Fibroblast of skin of right biceps (primary cell): Measurements from ENCODE around the gene OBSCN.
"Not testable (repeated sequence)": the region's sequence is repeated elsewhere in the genome, so short reads cannot be mapped to it uniquely, and the experiment has no call there.

Source experiments
- DNase-seq: peaks from one replicate; pipeline ENCODE4 v3.0.0-alpha.2; 2013

OBSCN gene

DNA sequence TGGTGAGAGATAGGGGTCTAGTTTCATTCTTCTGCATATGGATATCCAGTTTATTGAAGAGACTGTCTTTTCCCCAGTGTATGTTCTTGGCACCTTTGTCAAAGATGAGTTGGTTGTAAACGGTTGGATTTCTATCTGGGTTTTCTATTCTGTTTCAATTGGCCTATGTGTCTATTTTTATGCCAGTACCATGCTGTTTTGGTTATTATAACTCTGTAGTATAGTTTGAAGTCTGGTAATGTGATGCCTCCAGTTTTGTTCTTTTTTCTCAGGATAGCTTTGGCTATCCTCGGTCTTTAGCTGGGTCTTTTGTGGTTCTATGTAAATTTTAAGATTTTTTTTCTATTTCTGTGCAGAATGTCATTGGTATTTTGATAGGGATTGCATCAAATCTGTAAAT, 19.6 kb upstream of the OBSCN start:
- not testable (repeated sequence) for DNase-seq

GRCh38 chr1:228190182-228190581, 17.7 kb upstream of the OBSCN start:
- DNase-seq = no peak

- no peak for DNase-seq
Measured at GRCh38 chr1:228190778-228191177, 17.1 kb upstream of the OBSCN start.

GRCh38 chr1:228194436-228194835, 13.4 kb upstream of the OBSCN start:
- DNase-seq = no peak

GRCh38 chr1:228194921-228195812, 12.7 kb upstream of the OBSCN start:
- no peak for DNase-seq

DNA sequence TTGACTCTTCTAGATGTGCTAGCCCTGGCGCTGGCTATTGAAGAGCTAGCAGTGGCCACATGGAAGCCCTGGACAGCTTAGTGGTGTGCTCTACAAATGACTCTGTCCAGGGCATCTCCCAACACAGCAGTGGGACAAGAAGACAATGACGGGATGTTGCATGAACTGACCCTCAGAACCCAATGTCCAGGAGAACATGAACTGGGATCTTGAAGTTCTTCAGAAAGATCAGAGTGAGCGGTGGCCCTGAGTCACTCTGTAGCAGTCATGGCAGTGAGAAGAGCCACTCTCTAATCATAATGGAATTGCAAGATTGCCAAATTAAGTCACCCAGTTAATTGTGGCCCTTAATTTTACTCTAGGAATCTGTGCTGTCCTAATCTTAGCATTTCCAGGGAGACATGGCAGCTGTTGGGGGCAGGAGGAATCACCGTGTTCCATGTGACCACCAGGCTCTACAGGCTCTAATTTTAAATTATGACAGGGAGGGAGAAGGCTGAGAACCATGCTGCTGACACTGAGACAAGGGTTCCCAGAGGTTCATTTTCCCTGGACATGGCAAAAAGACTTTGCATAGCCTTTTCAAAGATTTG, 10.2 kb upstream of the OBSCN start:
- DNase-seq = no peak

DNA sequence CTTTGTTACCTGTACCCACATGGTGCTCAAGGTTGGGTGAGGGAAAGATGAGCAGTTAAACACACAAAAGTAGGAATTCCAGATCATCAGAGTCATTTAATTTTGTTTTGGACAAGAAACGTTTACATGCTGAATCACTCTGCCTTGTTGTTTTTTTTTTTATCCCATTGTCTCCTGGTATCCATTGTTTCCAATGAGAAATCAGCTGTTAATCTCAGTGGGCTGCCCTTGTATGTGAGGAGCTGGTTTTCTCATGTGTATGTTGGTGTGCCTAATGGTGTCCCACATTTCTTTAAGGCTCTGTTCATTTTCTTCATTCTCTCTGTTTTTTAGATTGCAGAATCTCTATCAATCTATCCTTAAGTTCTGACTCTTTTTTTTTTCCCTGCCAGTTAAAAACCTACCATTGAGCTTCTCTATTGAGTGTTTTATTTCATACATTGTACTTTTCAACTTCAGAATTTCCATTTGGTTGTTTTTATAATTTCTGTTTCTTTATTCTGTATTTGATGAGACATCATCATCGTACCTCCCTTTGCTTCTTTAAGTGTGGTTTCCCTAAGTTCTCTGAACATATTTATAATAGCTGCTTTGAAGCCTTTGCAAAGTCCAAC, 8.8 kb upstream of the OBSCN start:
- DNase-seq = peak; percentile 3

GRCh38 chr1:228204958-228205357, 2.9 kb upstream of the OBSCN start:
- DNase-seq = no peak

DNA sequence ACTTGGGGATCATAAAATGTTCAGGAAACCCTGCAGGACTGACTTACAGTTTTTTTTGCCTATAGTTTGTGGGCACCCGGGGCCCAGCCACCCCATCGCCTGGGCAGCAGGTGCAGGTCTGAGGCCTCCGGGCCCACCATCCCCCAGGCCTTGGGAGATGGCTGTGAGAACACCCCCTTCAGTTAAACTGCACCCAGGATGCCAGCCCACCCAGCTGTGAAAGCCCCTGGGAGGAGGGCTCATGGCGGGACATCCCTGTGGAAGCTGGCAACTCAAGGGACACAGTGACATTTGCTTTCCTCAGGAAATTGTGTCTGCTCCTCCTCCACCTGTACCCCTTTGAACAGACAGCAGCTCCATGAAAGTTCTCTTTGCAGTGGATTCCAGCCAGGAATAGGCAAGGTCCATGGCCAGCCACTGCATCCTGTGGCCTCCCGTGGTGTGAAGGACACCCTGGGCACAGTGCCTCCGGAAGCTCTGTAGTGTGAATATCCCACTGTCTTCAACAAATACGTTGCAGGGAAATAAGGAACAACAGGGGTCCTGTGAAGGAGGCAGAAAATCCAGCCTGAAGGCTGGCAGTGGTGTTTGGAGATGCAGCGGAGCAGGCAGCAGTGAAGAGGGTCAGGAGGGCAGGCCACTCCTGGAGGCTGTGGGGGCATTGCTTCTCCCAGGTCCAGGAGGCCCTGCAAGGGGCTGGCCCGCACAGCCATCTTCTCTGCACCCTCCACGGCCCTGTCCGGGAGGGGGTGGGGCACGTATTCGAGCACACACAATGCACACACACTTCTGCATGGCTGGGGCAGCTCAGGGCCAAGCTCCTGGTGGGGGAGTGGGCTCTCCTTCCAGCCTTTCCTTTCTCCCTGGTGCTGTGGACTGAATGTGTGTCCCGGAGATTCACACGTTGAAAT, 2.1 kb upstream of the OBSCN start:
- DNase-seq = no peak

- no peak for DNase-seq
Measured at GRCh38 chr1:228206582-228207351, 1.1 kb upstream of the OBSCN start.

- DNase-seq = no peak
Measured at GRCh38 chr1:228207381-228207810, 448 bp upstream of the OBSCN start.

DNA sequence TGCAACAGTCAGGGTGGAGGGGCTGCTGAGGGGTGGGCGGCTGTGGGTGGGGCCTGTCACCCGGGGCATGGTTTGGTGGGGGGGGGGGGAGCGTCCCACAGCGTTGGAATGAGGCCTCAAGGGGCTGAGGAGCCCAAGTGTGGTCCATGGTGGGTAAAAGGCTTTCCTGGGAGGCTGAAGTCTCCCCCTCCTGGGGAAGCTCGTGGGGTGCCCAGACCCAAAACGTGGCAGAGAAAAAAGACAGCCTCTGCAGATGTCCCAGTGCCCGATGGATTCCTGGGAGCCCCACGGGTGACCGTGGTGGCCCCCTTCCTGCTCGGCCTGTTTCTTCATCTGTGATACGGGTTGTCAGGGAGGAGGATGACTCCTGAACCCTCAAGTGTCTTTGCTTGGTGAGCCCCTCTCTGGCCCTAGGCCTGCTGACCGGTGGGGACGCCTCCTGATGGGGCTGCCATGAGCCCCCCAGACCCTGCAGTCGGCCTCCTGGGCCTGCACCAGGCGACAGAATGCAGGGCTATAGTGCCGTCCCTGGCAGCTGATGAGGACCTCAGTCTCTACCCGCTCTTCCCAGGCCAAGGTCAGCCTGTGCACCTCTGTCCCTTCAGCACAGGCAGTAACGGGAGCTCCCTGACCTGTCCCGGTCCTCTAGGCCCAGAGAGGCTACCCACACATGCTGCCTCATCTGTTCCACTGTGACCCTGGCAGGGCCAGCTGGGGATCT, 1.1 kb downstream of the OBSCN start:
- no peak for DNase-seq

DNA sequence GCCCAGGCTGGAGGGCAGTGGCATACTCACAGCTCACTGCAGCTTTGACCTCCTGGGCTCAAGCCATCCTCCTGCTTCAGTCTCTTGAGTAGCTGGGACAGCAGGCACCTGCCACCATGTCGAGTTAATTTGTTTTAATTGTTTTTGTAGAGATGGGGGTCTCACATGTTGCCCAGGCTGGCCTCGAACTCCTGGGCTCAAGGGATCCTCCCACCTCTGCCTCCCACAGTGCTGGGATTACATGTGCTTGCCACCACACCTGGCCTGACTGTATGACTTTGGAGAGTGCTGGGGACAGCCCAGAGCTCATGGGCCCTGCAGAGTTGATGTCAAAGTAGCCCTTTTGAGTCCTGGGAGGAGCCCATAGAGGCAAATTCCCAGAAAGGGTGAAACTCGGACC, 1.8 kb downstream of the OBSCN start:
- no peak for DNase-seq

GRCh38 chr1:228210076-228210651, 2.3 kb downstream of the OBSCN start:
- no peak for DNase-seq

DNA sequence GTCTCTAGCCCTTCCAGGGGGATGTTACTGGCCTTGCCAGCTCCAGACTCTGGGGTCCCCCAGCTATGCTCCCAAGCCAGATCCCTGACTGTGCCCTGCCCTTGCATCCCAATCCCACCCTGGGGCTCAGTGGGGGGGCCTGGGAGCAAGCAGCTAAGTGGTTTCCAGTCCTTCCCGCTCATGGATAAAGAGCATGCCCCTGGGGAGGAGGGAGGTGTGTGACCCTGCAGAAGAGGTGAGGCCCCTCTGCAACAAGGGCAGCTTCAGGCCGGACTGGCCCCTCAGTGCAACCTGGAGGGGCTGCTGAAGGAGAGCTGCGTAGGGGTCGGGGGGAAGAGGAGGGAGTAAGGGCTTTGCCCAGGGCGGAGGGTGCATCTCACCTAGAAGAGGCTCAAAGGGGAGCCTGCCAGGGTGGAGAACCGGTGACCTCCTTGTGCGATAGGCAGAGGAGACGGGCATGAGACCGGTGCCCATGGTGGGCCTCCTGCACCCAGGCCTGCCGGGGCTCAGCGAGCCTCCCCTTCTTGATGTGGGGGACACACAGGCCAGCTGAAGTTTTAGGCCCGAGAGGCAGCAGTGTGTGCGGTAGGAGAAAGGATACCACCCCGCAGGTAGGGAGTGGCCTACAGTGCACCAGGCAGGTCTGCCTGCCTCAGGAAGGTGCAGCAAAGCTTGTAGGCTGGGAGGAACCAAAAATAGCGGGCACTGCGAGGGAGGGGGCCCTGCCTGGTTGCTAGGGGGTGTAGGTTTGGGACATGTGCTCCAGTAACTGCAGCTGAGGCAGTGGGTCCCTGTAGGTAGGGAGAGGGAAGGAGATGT, 3.1 kb downstream of the OBSCN start:
- DNase-seq = no peak

DNA sequence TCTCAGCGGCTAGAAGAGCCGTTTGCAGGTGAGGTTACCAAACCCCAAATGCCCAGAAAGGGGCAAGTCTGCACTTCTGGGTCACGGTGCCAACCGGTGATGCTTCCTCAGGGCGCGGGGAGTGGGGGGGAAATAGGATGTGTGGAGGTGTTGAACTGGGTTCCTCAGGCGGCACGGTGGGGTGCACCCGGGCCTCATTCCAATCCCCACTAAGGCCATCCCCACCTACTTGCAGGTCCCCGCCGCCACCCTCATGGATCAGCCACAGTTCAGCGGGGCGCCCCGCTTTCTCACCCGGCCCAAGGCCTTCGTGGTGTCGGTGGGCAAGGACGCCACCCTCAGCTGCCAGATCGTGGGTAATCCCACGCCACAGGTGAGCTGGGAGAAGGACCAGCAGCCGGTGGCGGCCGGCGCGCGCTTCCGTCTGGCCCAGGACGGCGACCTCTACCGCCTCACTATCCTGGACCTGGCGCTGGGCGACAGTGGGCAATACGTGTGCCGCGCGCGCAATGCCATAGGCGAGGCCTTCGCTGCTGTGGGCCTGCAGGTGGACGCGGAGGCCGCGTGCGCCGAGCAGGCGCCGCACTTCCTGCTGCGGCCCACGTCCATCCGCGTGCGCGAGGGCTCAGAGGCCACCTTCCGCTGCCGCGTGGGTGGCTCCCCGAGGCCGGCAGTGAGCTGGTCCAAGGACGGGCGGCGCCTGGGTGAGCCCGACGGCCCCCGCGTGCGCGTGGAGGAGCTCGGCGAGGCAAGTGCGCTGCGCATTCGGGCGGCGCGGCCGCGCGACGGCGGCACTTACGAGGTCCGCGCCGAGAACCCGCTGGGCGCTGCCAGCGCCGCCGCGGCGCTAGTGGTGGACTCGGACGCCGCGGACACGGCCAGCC, 3.9 kb downstream of the OBSCN start:
- DNase-seq = no peak

- no peak for DNase-seq
Measured at GRCh38 chr1:228212415-228212965, 4.6 kb downstream of the OBSCN start.

DNA sequence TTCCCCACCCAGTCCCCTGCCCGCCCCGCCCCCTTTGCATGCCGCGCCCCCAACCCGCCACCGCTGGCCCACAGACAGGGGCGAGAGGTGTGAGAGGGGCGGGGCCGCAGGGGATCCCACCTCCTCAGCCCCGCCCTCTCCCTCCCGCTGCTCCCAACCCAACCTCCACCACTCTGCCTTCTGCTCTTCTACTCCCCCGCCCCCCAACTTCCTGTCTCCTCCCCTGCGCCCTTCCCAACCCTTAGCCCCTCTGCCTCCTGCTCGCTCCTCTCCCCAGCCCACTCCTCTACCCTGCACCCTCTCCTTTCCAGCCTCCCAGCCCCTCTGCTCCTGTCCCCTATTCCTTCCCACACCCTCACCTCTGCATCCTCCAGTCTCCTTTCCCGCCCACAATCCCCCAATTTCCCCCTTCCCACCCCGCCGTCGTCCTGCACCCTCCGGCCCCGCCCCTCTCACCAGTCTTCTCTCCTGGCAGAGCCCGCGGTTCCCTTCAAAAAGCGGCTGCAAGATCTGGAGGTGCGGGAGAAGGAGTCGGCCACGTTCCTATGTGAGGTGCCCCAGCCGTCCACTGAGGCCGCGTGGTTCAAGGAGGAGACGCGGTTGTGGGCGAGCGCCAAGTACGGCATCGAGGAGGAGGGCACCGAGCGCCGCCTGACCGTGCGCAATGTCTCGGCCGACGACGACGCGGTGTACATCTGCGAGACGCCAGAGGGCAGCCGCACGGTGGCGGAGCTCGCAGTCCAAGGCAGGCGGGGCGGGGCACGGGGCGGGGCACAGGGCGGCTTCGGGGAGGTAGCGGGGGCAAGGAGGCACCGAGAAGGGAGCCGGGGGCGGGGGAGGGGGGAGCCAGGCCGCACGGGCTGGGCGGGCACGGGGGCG, 5.4 kb downstream of the OBSCN start:
- peak; percentile 80 for DNase-seq
